CD4-positive, alpha-beta T cell treated with Interleukin-6 at 100 ng/mL for 8 hours (primary cell): ENCODE results near the gene ASIC2.

Source experiments
- DNase-seq: peaks from one replicate; pipeline ENCODE4 v3.0.0-alpha.2; 2020; ENCODE audit warnings: mixed read lengths, low spot score

The ASIC2 gene

GRCh38 chr17:33071656-33072055 is 221.4 kb downstream of the ASIC2 start:
- no peak for DNase-seq

DNA sequence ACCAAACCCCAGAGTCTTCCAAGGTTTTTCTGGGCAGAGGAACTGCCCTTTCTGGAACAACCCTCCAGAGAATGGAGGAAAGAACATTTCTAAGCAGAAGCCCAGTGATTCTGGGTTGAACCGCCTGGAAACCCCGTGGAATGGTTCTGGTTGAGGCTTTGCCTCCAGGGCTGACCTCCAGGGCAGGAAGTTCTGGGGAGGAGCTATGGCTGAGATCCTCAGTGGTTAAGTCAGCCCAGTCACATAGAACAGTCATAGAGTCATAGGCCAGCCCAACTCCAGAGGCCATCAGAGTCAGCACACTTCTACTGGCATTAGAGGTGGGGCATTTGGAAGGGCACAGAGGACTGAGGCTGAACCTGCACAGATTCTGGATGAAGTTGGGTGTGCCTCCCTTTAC is 235.5 kb downstream of the ASIC2 start:
- DNase-seq, result no peak

GRCh38 chr17:33056399-33057146 is 236.5 kb downstream of the ASIC2 start:
- DNase-seq, result no peak

- DNase-seq, result no peak
Observed at GRCh38 chr17:33055746-33056145, 237.3 kb downstream of the ASIC2 start.

GRCh38 chr17:33055171-33055611 is 237.9 kb downstream of the ASIC2 start:
- DNase-seq, result no peak

- no peak for DNase-seq
Observed at GRCh38 chr17:33054412-33054811, 238.7 kb downstream of the ASIC2 start.

- no peak for DNase-seq
Observed at GRCh38 chr17:33053676-33054075, 239.4 kb downstream of the ASIC2 start.

- DNase-seq, result no peak
Observed at GRCh38 chr17:33052856-33053255, 240.2 kb downstream of the ASIC2 start.

- no peak for DNase-seq
Observed at GRCh38 chr17:33050611-33051140, 242.4 kb downstream of the ASIC2 start.

DNA sequence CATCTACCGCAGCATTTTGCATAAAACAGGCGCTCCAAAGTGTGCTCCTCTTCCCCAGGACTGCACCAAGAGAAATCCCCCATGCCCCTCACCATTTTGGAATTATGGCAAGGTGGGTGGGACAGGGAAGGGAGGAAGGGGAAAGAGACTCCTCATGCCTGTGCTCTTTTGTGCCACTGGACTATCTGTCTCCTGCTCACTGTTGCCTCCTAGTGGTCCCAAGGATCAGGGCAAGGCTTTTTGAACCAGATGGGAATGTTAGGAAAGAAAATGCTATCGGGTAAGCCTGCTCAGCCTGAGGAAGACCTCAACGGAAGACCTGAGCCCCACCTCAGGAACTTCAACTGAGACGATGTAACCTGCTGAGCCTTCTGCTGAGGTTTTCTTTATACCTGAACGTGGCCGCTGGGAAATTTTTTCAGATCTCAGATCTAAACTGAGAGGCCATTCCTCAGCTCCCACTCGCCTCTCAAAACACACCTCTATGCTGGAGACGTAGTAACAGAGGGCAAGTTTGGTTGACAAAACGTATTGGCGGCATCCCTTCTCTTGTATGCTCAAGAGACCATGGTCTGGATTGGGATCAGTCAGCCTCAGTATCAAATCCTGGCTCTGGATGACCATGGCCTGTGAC is 243.2 kb downstream of the ASIC2 start:
- no peak for DNase-seq

DNA sequence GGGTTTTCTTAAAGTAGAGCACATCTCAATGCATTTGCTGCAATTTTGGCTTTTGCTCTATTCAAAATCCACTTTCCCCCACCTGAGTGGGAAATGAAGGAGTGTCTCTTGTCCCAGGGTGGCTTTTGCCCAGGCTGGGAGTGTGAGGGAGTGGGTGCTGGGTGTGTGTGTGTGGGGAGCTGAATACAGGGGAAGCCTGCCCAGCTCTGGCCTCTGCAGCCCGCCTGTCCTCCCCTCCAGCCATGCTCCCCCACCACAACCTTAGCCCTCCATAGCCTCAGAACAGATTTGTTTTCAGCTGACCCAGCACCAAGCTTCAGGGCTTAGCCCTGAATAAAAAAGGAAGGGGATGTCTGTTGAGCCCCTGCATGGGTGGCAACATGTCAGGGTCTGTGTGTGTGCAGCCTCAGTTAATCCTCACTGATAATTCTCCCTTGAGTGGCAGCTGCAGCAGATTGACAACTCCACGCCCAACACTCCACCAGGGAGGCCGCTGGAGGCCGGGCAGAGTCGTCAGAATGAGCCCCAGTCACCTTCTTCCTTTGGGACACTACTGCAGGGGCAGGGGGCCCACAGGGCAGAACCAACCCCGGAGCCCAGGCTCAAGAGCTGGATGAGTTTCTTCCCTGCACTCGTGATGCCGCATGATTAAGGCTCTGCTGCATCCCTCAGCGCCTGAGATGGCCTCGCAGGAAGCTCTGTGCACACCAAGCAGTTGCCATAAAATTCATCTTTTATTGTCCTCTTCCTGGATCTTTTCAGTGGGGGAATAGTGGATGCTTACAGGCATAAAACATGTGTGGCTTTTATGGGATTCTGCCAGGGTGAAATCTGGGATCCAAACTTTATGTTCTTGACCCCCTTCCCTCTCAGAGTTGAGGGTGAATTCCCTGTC is 246.5 kb downstream of the ASIC2 start:
- no peak for DNase-seq

DNA sequence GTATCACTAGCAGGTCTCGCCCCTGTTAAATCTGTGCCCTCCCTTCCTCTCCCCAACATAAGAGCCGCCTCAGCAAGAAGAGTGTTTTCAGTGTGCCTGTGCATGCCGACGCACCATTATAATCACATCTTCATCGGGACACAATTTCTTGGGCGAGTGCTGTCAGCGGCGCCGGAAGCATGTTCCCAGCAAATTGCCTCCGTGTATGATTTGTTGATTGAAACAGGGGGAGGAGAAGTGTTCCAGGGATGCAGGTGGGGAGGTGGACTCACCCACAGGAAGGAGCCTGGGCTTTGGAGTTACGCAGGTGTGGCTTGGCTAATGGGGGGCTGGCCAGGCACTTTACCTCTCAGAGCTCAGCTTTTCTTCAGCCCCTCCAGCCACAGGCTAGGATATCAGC is 247.9 kb downstream of the ASIC2 start:
- no peak for DNase-seq

- DNase-seq, result no peak
Observed at GRCh38 chr17:33044771-33045170, 248.3 kb downstream of the ASIC2 start.

GRCh38 chr17:33040461-33040860 is 252.6 kb downstream of the ASIC2 start:
- no peak for DNase-seq

DNA sequence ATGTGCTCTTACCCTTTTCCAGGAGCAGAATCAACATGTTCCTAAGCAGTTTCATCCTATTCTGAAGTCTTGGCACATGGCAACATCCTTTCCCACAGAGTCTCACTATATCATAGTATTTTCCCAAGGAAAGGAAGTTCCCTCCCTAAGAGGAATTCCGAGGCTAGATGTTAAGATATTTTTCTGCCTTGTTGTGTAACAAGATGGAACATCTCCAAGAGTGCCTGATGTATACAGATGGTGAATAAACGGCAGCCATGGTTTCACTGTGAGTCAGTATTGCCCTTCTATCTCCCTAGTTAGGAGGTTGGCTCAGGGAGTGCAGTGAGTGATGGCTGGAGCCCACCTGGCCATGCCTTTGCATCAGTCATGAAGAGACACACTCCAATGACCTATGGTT is 253.2 kb downstream of the ASIC2 start:
- no peak for DNase-seq

DNA sequence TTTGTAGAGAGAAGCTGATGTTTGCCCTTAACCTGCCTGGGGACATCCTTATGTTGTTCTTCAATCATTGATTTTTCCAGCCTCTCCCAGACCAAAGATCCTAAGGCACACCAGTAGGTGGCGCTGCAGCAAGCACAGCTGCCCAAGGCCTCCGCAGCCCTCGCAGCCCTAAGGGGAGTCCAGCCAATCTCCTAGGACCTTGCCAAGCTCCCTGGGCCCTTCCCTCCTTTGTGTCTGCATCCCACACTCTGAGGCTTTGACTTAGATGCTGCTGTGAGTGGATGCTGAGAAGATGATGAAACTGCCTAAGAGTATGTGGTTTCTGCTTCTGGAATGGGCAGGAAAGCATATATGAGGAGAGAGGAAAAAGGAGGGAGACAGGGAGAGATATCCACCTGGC is 254.4 kb downstream of the ASIC2 start:
- no peak for DNase-seq

DNA sequence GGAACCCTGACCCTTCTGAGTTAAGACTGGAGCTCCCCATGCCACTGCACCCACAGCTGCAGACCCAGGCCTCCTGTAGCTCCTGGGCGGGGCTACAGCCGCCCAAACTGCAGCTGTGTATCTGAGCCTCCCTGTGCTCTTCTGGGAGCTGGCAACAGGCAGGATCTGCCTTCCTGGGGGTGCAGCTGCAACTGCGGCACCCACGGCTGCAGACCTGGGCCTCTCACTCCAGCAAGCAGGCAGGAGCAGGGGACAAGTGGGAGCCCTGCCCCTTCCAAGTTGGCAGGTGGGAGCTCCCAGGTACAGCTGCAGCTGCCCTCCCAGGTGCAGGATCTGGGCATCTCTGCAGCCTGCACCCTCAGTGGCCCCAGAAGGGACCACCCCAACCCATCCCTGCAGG is 259.9 kb downstream of the ASIC2 start:
- DNase-seq, result no peak

GRCh38 chr17:33028778-33029177 is 264.3 kb downstream of the ASIC2 start:
- DNase-seq, result no peak

DNA sequence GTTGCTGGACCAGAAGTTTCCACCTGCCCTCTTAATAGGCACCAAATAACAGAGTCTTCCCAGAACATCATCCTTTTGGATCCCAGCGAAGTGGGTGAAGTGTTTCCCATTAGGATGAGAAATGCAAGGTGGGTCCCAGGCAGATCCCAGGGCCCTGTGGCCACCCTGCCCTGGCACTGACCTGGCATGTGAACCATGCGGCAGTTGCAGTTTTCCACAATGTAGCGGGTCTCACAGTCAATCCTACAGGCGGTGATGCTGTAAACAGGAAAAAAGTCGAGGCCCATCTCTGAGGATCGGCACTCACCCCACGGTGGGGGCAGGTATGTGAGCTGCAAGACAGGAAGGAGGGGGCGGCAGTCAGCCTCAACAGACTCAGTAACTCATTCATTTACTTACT is 265.0 kb downstream of the ASIC2 start:
- DNase-seq, result no peak

GRCh38 chr17:33024688-33025486 is 268.2 kb downstream of the ASIC2 start:
- DNase-seq, result no peak

- DNase-seq, result no peak
Observed at GRCh38 chr17:33023790-33024189, 269.3 kb downstream of the ASIC2 start.
